ENCODE results near the gene LUC7L3.
"Not testable (repeated sequence)": the region's sequence is repeated elsewhere in the genome, so short reads cannot be mapped to it uniquely, and the experiment has no call there.

Gene LUC7L3, protein sequence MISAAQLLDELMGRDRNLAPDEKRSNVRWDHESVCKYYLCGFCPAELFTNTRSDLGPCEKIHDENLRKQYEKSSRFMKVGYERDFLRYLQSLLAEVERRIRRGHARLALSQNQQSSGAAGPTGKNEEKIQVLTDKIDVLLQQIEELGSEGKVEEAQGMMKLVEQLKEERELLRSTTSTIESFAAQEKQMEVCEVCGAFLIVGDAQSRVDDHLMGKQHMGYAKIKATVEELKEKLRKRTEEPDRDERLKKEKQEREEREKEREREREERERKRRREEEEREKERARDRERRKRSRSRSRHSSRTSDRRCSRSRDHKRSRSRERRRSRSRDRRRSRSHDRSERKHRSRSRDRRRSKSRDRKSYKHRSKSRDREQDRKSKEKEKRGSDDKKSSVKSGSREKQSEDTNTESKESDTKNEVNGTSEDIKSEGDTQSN

DNA sequence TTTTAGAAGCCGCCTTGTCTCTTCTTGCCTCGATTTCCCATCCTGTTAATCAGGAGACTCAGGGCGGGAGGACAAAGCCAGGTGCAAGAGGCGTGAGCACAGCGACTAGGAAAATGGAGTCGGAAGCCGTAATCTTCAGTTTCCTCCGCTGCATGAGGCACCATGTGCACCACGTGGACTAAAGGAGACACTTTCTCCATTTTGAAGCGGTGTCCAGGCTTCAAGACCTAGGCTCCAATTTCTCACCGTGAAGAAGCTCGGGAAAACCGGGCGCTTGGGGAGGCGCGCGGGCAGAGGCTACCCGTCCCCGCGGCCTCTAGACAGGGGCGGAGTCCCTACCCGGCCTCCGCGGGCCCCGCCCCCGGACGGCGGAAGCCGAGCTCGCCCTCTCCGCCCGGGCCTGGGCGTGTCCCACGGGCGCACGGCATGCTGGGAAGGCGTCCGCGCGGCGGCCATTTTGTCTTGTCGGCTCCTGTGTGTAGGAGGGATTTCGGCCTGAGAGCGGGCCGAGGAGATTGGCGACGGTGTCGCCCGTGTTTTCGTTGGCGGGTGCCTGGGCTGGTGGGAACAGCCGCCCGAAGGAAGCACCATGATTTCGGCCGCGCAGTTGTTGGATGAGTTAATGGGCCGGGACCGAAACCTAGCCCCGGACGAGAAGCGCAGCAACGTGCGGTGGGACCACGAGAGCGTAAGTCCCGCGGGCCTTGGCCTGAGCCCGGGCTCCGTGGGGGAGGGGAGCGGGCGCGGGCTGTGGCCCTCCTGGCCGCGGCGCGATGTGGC is at the start of gene LUC7L3:
LUC7L3 (plus strand) TSS at position 460 of the 780 bp plus-strand sequence; CDS start at position 590, 130 bp downstream.
- DNase-seq: peak; percentile 97

DNA sequence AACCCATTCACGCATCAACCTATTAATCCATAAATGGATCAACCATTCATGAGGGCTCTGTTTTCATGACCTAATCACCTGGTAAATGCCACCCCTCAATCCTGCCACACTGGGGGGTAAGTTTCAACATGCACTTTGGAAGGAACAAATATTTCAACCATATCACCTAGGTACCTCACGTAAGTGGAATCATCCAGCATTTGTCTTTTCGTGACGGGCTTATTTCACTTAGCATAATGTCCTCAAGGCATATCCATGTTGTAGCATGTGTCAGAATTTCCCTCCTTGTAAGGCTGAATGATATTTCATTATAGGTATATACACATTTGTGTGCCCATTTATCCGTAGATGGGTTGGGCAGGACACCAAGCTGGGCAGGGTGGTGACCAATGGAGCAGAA is 47.3 kb upstream of the LUC7L3 start:
- DNase-seq: no peak

DNA sequence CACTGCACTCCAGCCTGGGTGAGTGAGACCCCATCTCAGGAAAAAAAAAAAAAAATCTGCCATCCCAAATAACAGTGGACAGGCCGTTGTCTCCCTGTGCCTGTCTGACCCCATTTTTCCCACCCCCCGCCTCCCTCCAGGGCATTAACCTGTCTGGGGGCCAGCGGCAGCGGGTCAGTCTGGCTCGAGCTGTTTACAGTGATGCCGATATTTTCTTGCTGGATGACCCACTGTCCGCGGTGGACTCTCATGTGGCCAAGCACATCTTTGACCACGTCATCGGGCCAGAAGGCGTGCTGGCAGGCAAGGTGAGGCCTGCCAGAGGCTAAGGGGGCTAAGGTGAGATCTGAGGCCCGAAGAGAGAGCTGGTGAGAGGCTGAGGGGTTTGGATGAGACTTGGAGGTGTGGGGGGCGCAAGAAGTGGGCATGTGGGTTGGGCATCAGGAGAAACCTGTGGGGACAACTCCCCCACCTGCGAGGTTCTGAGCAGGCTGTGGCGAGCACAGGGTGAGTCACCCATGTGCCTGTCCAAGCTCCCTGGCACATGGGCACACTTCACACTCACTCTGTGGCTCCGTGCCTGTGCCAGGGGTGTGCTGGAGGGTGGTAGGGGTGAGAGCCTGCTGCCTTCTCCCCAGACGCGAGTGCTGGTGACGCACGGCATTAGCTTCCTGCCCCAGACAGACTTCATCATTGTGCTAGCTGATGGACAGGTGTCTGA is 46.4 kb upstream of the LUC7L3 start:
- no peak for DNase-seq

DNA sequence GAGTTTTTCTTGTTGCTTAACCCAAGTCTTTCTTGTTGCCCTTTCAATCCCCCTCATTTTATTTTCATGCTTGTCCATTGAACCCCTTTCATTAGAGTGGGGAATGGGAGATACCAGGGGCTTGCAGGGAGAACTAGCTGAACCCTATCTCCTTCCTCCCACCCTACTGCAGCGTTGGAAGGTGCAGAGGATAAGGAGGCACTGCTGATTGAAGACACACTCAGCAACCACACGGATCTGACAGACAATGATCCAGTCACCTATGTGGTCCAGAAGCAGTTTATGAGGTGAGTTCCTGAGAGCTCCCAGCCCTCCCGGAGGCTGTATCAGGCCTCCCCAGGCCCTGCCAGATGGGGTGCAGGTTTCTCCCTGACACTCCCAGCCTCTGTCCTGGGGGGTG is 44.2 kb upstream of the LUC7L3 start:
- no peak for DNase-seq

DNA sequence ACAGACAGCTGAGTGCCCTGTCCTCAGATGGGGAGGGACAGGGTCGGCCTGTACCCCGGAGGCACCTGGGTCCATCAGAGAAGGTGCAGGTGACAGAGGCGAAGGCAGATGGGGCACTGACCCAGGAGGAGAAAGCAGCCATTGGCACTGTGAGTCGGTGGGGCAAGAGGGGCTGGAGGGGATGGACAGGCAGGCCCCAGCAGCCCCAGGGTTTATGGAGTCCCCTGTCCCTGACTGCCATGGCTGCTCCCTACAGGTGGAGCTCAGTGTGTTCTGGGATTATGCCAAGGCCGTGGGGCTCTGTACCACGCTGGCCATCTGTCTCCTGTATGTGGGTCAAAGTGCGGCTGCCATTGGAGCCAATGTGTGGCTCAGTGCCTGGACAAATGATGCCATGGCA is 43.8 kb upstream of the LUC7L3 start:
- no peak for DNase-seq

DNA sequence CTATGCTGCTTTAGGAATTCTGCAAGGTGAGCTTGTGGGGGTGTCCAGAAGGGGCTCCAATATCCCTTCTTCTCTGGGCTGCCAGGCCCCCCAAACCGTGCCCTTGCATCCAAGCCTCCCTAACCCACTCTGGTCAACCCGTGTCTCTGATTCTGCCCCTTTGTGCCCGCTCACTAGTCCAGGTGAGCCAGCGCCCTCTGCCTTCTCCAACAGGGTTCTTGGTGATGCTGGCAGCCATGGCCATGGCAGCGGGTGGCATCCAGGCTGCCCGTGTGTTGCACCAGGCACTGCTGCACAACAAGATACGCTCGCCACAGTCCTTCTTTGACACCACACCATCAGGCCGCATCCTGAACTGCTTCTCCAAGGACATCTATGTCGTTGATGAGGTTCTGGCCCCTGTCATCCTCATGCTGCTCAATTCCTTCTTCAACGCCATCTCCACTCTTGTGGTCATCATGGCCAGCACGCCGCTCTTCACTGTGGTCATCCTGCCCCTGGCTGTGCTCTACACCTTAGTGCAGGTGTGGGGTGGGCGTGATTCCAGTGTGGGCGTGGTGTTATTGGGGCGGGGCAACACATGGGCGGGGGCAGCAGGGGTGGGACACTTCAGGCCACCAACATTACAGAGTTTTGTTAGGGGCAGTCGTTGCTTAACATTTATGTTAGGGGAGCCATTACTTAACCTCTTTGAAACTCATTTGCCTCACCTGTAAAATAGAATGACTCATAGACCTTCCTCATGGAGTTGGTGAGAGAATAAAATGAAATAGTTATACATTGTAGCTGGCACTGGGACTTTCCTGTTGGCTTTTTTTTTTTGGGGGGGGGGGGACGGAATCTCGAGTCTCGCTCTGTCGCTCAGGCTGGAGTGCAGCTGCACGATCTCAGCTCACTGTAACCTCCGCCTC is 43.1 kb upstream of the LUC7L3 start:
- no peak for DNase-seq

GRCh38 chr17:50677851-50678375 is 41.5 kb upstream of the LUC7L3 start:
- DNase-seq: no peak

GRCh38 chr17:50679008-50679544 is 40.3 kb upstream of the LUC7L3 start:
- no peak for DNase-seq

DNA sequence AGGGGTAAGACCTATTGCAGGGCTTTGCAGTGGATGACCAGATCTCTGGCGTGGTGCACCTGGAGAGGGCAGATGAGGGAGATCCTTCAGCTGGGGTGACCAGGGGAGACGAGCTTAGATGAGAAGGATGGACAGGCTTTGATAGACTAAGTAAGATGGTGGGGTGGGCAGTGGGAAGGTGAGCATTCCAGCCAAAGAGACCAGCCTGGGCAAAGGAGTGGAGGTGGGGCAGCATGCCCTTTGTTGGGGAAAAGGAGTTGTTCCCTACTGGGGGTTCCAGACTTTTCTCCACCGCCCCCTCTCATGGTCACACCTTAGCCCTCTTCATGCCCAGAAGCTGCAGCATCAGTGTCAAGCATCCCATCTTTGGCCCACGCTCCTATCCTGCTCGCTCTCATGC is 39.3 kb upstream of the LUC7L3 start:
- DNase-seq: no peak

DNA sequence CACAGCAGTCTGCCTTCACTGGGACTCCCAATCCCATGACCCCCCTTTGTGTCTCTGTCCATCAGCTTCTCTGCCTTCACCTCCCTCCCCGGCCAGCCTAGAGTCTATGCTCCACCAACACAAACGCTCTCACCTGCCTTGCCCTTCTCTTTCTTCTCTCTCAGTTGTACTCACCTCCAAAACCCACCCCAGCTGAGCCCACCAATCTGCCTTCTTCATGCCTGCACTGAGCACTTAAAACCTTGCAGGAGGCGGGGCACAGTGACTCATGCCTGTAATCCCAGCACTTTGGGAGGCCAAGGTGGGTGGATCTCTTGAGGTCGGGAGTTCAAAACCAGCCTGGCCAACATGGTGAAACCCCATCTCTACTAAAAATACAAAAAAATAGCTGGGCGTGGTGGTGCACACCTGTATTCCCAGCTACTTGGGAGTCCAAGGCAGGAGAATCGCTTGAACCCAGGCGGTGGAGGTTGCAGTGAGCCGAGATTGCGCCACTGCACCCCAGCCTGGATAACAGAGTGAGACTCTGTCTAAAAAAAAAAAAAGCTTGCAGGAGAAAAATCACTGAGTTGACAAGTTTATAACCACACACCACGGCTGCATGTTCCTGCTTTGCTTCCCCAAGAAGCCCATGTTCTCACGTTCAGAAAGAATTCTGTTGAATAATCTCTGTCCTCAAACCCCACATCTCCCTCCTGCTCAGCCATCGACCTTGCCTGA is 38.7 kb upstream of the LUC7L3 start:
- DNase-seq: not testable (repeated sequence)

- no peak for DNase-seq
Measured at GRCh38 chr17:50681263-50682200, 37.9 kb upstream of the LUC7L3 start.

DNA sequence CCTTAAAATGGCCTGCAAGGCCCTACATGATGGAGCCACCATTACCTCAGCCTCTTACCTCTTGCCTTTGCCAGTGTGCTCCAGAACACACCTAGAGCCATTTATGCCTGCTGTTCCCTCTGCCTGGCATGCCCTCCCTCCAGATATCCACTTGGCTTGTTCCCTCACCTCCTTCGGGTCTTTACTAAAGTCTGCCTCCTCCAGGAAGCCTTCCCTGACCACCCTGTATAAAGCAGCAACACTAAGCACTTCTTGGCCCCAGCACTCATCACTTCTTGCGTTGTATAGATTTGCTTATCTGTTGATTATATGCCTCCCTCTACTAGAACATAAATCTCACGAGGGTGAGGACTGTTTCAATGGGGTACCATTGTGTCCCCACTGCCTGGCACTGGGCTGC is 37.0 kb upstream of the LUC7L3 start:
- no peak for DNase-seq

- no peak for DNase-seq
Measured at GRCh38 chr17:50682938-50683337, 36.5 kb upstream of the LUC7L3 start.

- DNase-seq: no peak
Measured at GRCh38 chr17:50683434-50684287, 35.7 kb upstream of the LUC7L3 start.

- DNase-seq: no peak
Measured at GRCh38 chr17:50684288-50684611, 35.2 kb upstream of the LUC7L3 start.

GRCh38 chr17:50684612-50685333 is 34.6 kb upstream of the LUC7L3 start:
- no peak for DNase-seq

GRCh38 chr17:50685334-50685665 is 34.1 kb upstream of the LUC7L3 start:
- DNase-seq: no peak

- no peak for DNase-seq
Measured at GRCh38 chr17:50685691-50686493, 33.5 kb upstream of the LUC7L3 start.
